K562 (cell line): Measurements from ENCODE around the gene MAGEA4. TPM values are rescaled to one million over a fixed set of nuclear protein-coding genes. Genes with fewer than 3 reads are reported as not detected.
A peak's percentile ranks its signal among the peaks of the same experiment; 100 is the strongest.

ENCODE experiments used
- CHD1 ChIP-seq: fragments of 200-600 bp; sonication (generic); IDR thresholded peaks from one replicate; pipeline ENCODE4 v1.6.1; 2012; ENCODE audit warnings: mild to moderate bottlenecking, moderate library complexity, low read length, inconsistent platforms
- CXXC5 ChIP-seq: fragments of 250-450 bp; sonication (Bioruptor Pico); IDR thresholded peaks from 2 replicates; pipeline ENCODE4 v1.8.0; 2022; ENCODE audit warnings: inconsistent platforms, mild to moderate bottlenecking, moderate library complexity
- GATA2 ChIP-seq: sonication (generic); formaldehyde crosslinking; IDR thresholded peaks from 2 replicates; pipeline ENCODE4 v1.4.0; 2020; ENCODE audit warnings: mild to moderate bottlenecking, missing genetic modification reagents
- HMG20A ChIP-seq: fragments of 450-650 bp; formaldehyde crosslinking; conservative IDR thresholded peaks from 2 replicates; pipeline ENCODE4 v1.4.0; 2020; ENCODE audit warnings: mild to moderate bottlenecking, mixed read lengths
- MCM5 ChIP-seq: fragments of 450-650 bp; IDR thresholded peaks from 2 replicates; pipeline ENCODE4 v1.6.1; 2016; ENCODE audit warnings: low read depth
- NCOA1 ChIP-seq: fragments of 450-650 bp; IDR thresholded peaks from 2 replicates; pipeline ENCODE4 v1.6.1; 2016; ENCODE audit warnings: low read depth
- PHB2 ChIP-seq: fragments of 450-650 bp; IDR thresholded peaks from 2 replicates; pipeline ENCODE4 v1.6.1; 2017; ENCODE audit warnings: low read depth
- RAD51 ChIP-seq: fragments of 450-650 bp; IDR thresholded peaks from 2 replicates; pipeline ENCODE4 v1.7.1; 2016; ENCODE audit warnings: low read depth, mild to moderate bottlenecking, borderline replicate concordance
- RBFOX2 ChIP-seq: fragments of 200-400 bp; formaldehyde crosslinking; IDR thresholded peaks from 2 replicates; pipeline ENCODE4 v1.6.1; 2017; ENCODE audit warnings: low read depth, mild to moderate bottlenecking, low read length, moderate library complexity
- SMAD4 ChIP-seq: fragments of 250-450 bp; sonication (Bioruptor Pico); conservative IDR thresholded peaks from 2 replicates; pipeline ENCODE4 v1.8.0; 2021; ENCODE audit warnings: inconsistent platforms, mild to moderate bottlenecking, moderate library complexity
- SPI1 ChIP-seq: IDR thresholded peaks from 2 replicates; pipeline ENCODE4 v1.6.1; 2011; ENCODE audit warnings: low read depth, low read length, control low read depth, borderline replicate concordance
- STAT5B ChIP-seq: fragments of 250-450 bp; sonication (Bioruptor Pico); IDR thresholded peaks from 2 replicates; pipeline ENCODE4 v1.8.0; 2021; ENCODE audit warnings: mild to moderate bottlenecking, inconsistent platforms
- TAF9B ChIP-seq: fragments of 450-650 bp; IDR thresholded peaks from 2 replicates; pipeline ENCODE4 v1.6.1; 2018; ENCODE audit warnings: mild to moderate bottlenecking; ENCODE audit not compliant: partially characterized antibody
- TFAM ChIP-seq: fragments of 250-450 bp; sonication (Bioruptor Pico); conservative IDR thresholded peaks from 2 replicates; pipeline ENCODE4 v1.5.0; 2021; ENCODE audit warnings: mild to moderate bottlenecking, moderate library complexity
- ZFP1 ChIP-seq: fragments of 450-650 bp; formaldehyde crosslinking; IDR thresholded peaks from 2 replicates; pipeline ENCODE4 v1.4.0; 2020; ENCODE audit warnings: mild to moderate bottlenecking, mixed read lengths
- ZNF184 ChIP-seq: sonication (generic); formaldehyde crosslinking; IDR thresholded peaks from 2 replicates; pipeline ENCODE4 v1.5.0; 2020; ENCODE audit warnings: missing genetic modification reagents
- ZNF444 ChIP-seq: fragments of 250-450 bp; sonication (Bioruptor Pico); IDR thresholded peaks from 2 replicates; pipeline ENCODE4 v1.4.0; 2020; ENCODE audit warnings: mild to moderate bottlenecking, moderate library complexity
- ZNF445 ChIP-seq: fragments of 250-450 bp; sonication (Bioruptor Pico); IDR thresholded peaks from 2 replicates; pipeline ENCODE4 v1.4.0; 2020; ENCODE audit warnings: low read depth, mild to moderate bottlenecking, moderate library complexity
- ZNF668 ChIP-seq: fragments of 250-450 bp; sonication (Bioruptor Pico); IDR thresholded peaks from 2 replicates; pipeline ENCODE4 v1.8.0; 2022; ENCODE audit warnings: mild to moderate bottlenecking, inconsistent platforms
- ZNF695 ChIP-seq: fragments of 450-650 bp; formaldehyde crosslinking; IDR thresholded peaks from 2 replicates; pipeline ENCODE4 v1.4.0; 2020; ENCODE audit warnings: mild to moderate bottlenecking, moderate library complexity
- polyA plus RNA-seq, 8 experiments: library from polyadenylated mRNA; depleted of rRNA in 4 of 8; stranded (reverse) in 5 of 8; unstranded in 3 of 8; fragments of >200 nt; fragmentation: Nextera tagmentation in 2 of 8; fragmentation: Illumina TruSeq in 1 of 8; extraction: Ambion mirVana in 2 of 8; extraction: Trizol in 1 of 8; gene quantifications; 2 replicates each; pipeline versions ENCODE4 v1.2.1 to v1.2.3, GENCODE V29; 2011 to 2014; ENCODE audit warnings: inconsistent platforms in 1 of 8, missing spikeins in 1 of 8
- total RNA-seq, 7 experiments: library from RNA; depleted of rRNA in 6 of 7; stranded (reverse); fragments of >200 nt in 6 of 7; fragmentation: Illumina TruSeq in 2 of 7; extraction: Trizol in 2 of 7; gene quantifications; 2 replicates each; pipeline versions ENCODE4 v1.2.1 to v1.2.3, GENCODE V29; 2011 to 2021; ENCODE audit warnings: low replicate concordance in 1 of 7
- TF ChIP-seq, protein P1 (sequence below): fragments of 200-800 bp; sonication (Bioruptor generic); IDR thresholded peaks from 2 replicates; pipeline ENCODE4 v1.6.1; 2017; ENCODE audit warnings: missing genetic modification characterization, missing compliant biosample characterization
- TF ChIP-seq, protein P2 (sequence below): fragments of 450-650 bp; IDR thresholded peaks from 2 replicates; pipeline ENCODE4 v1.6.1; 2017; ENCODE audit warnings: mild to moderate bottlenecking, moderate library complexity
- TF ChIP-seq, protein P3 (sequence below): fragments of 250-450 bp; sonication (Bioruptor Pico); IDR thresholded peaks from 2 replicates; pipeline ENCODE4 v1.5.0; 2021; ENCODE audit warnings: mild to moderate bottlenecking, moderate library complexity
- TF ChIP-seq, protein P4 (sequence below): fragments of 250-450 bp; sonication (Bioruptor Pico); IDR thresholded peaks from 2 replicates; pipeline ENCODE4 v1.8.0; 2021; ENCODE audit warnings: mild to moderate bottlenecking, moderate library complexity

Gene MAGEA4
- total and polyA plus RNA-seq, 9 of the 15 experiments (the other 6 are each of a cell fraction or from before 2014, with no cell fraction given) = 0.42 to 1.9 (median 0.69) TPM

DNA sequence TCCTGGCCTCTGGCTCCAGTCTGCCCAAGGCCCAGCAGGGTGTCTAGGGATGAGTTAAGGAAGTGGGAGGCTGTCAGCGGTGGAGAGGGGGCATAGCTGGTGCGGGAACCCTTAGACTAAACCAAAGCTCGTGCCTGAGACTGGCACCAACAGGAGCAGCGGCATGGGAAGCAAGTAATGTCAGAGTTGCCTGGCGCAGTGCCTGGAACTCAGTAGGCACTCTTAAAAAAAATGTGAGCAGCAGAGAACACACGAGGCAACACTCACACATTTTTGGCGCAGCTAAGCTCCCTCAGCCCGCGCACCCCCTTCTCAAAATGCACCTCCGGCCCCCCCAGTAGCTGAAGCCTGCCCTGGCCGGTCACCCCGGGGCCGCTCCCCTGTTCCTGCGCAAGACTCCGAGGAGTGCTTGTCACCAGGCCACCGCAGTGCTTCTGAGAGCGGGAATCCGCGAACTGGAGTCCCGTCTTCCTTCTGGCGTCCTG lies 61.2 kb downstream of the MAGEA4 start (continued):
- TF ChIP-seq ZFP1 (no peak), HMG20A (CRISPR knock-in tag) (no peak), TAF9B (no peak), RBFOX2 (no peak), SPI1 (0 out of 2 replicates have a peak, but pooled peaks have one; percentile 12), ZNF668 (CRISPR knock-in tag) (no peak), PHB2 (no peak), SMAD4 (CRISPR knock-in tag) (no peak), ZNF445 (CRISPR knock-in tag) (no peak), TFAM (no peak), RAD51 (no peak), ZNF695 (CRISPR knock-in tag) (no peak), NCOA1 (no peak), CHD1 (peak; percentile 80), CXXC5 (CRISPR knock-in tag) (no peak), STAT5B (CRISPR knock-in tag) (no peak), ZNF184 (no peak), GATA2 (CRISPR knock-in tag) (no peak), ZNF444 (CRISPR knock-in tag) (no peak), MCM5 (no peak)
- TF ChIP-seq, protein P1, sequence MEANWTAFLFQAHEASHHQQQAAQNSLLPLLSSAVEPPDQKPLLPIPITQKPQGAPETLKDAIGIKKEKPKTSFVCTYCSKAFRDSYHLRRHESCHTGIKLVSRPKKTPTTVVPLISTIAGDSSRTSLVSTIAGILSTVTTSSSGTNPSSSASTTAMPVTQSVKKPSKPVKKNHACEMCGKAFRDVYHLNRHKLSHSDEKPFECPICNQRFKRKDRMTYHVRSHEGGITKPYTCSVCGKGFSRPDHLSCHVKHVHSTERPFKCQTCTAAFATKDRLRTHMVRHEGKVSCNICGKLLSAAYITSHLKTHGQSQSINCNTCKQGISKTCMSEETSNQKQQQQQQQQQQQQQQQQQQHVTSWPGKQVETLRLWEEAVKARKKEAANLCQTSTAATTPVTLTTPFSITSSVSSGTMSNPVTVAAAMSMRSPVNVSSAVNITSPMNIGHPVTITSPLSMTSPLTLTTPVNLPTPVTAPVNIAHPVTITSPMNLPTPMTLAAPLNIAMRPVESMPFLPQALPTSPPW (CRISPR knock-in tag) = no peak
- TF ChIP-seq, protein P2, sequence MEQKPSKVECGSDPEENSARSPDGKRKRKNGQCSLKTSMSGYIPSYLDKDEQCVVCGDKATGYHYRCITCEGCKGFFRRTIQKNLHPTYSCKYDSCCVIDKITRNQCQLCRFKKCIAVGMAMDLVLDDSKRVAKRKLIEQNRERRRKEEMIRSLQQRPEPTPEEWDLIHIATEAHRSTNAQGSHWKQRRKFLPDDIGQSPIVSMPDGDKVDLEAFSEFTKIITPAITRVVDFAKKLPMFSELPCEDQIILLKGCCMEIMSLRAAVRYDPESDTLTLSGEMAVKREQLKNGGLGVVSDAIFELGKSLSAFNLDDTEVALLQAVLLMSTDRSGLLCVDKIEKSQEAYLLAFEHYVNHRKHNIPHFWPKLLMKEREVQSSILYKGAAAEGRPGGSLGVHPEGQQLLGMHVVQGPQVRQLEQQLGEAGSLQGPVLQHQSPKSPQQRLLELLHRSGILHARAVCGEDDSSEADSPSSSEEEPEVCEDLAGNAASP = no peak
- TF ChIP-seq, protein P3, sequence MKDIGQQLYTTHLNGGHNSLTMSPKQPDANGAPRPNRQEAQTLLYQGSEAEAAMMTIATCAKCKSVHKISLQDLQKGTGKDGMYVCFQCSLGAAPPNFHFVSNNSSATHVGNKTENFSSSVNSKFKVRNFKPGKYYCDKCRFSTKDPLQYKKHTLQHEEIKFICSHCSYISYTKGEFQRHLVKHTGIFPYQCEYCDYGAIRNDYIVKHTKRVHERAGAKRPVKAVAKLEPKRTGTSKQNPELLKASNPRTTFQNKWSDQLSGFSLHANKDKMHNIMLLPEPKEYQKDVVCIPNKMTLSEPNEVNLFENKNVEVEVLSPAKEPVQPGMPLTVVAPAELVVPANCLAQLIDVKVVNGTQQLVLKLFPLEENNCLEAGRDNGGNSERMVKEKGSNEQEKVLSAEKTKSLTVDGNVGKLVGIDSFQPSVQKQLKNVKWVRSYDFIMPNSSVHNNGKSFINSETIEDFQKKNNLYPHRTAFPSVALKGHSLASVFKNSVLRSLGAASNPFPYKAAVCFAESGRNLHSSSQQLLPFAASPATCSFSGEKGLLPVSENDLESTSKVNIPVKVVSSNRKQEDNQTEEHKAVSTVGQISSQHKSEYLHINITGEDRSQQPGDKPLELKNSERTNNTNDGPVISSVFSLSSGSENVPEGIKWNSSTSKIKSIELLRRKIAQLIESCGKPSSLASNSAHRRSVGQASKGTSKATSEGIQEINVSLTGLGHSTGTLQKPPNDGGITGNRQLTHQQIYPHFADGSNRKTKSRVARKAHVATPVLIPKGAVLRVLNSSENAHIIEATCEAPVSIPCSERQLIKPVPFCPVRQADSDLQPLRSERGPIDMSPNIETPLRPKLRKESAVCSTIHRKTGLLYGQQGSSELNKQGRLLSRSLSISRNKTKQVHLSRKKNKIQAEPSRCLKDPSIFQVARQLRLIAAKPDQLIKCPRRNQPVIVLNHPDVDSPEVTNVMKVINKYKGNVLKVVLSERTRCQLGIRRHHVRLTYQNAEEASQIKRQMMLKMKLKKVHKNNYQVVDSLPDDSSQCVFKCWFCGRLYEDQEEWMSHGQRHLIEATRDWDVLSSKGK (CRISPR knock-in tag) = no peak
- TF ChIP-seq, protein P4, sequence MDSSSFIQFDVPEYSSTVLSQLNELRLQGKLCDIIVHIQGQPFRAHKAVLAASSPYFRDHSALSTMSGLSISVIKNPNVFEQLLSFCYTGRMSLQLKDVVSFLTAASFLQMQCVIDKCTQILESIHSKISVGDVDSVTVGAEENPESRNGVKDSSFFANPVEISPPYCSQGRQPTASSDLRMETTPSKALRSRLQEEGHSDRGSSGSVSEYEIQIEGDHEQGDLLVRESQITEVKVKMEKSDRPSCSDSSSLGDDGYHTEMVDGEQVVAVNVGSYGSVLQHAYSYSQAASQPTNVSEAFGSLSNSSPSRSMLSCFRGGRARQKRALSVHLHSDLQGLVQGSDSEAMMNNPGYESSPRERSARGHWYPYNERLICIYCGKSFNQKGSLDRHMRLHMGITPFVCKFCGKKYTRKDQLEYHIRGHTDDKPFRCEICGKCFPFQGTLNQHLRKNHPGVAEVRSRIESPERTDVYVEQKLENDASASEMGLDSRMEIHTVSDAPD (CRISPR knock-in tag) = no peak
